8988T (cell line): ENCODE measurements around the gene ZNF217.
"Not testable (repeated sequence)": the region's sequence is repeated elsewhere in the genome, so short reads cannot be mapped to it uniquely, and the experiment has no call there.

Source experiments
- DNase-seq: peaks from one replicate; pipeline ENCODE4 v3.0.0; 2011

ZNF217 gene

DNA sequence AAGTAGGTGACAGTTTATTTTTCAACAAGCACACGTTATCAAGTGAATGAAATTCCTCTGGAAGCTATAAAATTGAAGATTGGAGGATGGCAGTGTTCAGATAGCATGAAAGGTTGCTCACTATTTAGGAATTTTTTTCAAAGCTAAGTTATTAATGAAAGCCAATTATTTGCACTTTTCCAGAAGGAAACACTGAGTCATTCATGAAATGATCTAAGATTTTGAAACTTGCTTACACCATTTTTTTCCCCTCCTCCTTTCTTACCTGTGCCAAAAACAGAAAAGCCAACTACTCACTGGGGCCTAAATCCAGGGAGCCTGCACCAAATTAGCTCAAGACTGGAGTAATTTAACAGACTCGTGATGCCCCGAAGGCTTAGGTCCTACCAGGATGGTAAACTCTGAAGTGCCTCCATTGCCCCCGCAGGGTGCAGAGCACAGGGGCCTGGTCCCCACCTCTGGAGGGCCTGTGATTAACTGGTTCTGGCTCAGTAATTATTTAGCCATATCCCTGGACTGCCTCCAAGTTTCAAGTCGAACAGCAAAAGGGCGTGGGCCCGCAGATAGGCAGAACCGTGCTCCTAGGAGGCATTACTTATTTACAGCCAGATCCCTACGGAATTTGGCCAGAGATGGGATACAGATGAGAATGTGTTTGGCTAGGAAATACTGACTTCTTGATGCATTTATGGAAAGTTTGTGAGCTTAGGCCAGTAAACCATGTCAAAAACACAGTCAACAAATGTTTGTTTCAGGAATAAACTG, 28.0 kb upstream of the ZNF217 start:
- no peak for DNase-seq

DNA sequence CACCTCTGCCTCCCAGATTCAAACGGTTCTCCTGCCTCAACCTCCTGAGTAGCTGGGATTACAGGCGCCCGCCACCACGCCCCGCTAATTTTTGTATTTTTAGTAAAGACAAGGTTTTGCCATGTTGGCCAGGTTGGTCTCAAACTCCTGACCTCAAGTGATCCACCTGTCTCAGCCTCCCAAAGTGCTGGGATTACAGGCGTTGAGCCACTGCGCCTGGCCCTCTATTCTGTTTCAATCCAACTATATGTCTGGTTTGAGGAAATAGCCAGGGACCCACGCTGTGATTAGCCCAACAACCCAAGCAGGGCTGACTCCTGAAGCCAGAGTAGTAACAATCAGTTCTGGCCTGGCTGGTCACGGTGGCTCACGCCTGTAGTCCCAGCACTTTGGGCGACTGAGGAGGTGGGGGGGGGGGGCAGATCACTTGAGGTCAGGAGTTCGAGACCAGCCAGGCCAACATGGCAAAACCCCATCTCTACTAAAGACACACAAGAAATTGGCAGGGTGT, 24.9 kb upstream of the ZNF217 start:
- DNase-seq, result not testable (repeated sequence)

DNA sequence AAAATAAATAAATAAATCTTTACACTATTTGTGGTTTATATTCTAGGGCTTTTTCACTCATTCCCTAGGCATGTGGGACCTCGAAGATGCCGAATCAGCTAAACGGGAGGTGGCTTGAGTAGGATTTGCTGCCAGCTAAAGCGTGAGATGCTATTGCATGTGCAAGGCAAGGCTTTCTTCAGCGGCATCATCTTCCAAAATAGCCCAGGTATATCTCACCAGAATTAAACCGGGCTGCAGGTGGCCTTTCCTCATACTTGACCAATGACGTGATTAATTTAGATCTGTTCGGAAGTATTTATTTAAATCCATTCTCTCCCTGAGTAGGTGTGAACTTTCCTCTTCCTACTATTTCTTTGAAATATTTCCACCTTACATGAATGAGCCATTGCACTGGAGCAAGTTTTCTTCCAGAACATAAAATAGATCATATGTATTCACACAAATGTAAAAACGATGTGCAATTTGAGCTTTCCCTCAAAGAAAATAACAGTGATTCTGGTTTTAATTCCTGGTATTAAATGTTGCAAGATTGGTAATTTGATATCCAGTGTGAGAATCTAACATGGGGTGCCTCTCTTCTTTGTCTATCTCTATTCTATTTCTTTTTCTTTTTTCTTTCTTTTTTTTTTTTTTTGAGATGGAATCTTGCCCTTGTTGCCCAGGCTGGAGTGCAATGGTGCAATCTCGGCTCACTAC, 24.3 kb upstream of the ZNF217 start:
- DNase-seq, result no peak

GRCh38 chr20:53616489-53616888, 22.9 kb upstream of the ZNF217 start:
- DNase-seq, result not testable (repeated sequence)

- no peak for DNase-seq
Measured at GRCh38 chr20:53613748-53614147, 20.1 kb upstream of the ZNF217 start.

DNA sequence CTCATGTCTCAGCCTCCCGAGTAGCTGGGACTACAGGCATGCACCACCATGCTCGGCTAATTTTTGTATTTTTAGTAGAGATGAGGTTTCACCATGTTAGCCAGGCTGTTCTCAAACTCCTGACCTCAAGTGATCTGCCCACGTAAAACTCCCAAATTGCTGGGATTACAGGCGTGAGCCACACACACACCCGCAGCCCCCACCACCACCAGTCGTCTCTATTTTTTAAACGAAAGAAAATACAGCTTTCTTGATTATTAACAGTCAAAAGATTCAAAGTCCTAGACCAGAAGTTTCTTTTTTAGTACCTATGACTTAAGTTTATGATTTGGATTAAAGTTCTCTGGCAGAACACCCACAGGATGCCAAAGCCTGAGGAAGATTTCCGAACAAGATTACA, 18.6 kb upstream of the ZNF217 start:
- not testable (repeated sequence) for DNase-seq

DNA sequence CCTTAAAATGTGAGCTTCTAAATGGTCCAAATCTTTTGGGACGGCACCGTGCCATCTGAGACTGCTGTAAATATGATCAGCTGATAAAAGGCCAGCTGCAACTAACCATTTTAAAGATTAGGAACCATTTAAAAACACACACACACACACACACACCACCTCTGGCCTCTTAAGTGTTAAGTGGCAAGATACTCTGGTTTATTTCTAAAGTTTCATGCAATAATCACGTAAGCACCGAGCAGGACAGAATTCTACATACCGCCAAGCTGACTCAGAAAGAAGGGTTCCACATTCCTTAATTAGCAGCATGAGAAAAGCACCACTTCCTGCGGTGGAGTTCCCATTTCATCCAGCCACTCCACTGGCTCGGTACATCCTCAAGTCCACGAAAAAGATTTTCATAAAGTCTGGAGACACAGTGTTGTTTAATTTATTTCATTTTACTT, 17.8 kb upstream of the ZNF217 start:
- DNase-seq, result peak; percentile 71

GRCh38 chr20:53609491-53610445, 16.1 kb upstream of the ZNF217 start:
- DNase-seq, result no peak

DNA sequence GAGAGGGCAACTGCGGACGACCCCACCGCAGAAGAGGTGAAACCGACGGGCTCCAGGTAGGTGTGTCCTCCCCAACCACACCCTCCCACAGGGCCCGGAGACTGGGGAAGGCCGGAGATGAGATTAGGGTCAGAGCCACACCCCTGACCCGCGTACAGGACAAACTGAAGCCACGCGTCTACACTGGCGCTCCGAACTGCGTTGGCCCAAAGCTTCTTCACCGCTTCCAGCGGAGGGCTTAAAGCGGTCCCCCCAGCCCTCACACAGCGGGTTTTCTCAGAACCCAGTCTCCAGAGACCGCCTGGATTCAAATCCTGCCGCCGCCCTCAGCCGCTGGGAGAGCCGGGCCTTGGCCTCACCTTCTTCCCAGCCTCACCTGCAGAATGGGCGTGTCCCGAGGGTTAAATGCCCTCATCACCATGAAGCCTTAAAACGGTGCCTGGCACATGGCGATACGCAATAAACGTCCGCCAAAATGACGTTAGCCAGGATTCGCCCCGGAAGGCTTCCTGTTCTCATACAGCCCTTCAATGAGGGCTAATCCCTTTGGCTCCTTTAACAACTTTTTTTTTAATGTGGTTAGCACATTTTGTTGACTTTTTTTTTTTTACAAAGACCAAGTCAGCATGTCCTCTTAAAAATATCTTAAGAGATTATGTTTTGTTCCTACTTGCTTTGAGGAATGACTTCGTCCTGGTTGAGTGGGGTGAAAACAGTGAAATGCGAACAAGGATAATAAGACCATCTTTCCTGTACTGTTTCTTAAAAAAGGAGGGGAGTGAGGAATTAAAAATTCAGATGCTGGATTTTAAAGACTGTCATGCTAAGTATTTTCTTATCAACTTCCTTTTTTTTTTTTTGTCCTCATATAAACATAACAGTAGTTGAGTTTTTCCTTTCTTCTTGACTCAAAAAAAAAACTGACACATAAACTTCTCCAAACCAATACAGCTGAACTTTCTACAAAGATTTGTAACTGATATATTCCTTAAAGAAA, 15.1 kb upstream of the ZNF217 start:
- DNase-seq, result no peak

DNA sequence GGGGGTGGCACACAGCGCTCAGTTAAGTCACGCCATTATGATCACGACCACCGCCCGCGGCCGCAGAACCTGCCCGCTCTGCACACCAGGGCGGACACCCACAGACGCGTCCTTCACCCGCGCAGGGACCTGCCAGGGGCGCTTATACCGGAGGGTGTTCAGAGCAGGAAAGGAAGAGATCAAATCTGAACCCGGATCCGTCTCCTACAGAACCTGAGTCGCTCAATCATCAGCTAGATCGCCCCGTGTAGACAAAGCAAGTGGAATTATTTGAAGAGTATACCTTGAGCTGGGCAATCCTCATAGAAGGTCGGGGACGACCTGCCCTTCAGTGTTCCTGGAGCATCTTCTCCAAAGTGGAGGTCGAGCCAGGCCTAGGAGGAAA, 14.4 kb upstream of the ZNF217 start:
- no peak for DNase-seq

GRCh38 chr20:53606364-53606985, 12.8 kb upstream of the ZNF217 start:
- DNase-seq, result no peak

GRCh38 chr20:53605401-53605800, 11.8 kb upstream of the ZNF217 start:
- DNase-seq, result not testable (repeated sequence)

- DNase-seq, result not testable (repeated sequence)
Measured at GRCh38 chr20:53604846-53605245, 11.2 kb upstream of the ZNF217 start.

- no peak for DNase-seq
Measured at GRCh38 chr20:53602661-53603060, 9.0 kb upstream of the ZNF217 start.

DNA sequence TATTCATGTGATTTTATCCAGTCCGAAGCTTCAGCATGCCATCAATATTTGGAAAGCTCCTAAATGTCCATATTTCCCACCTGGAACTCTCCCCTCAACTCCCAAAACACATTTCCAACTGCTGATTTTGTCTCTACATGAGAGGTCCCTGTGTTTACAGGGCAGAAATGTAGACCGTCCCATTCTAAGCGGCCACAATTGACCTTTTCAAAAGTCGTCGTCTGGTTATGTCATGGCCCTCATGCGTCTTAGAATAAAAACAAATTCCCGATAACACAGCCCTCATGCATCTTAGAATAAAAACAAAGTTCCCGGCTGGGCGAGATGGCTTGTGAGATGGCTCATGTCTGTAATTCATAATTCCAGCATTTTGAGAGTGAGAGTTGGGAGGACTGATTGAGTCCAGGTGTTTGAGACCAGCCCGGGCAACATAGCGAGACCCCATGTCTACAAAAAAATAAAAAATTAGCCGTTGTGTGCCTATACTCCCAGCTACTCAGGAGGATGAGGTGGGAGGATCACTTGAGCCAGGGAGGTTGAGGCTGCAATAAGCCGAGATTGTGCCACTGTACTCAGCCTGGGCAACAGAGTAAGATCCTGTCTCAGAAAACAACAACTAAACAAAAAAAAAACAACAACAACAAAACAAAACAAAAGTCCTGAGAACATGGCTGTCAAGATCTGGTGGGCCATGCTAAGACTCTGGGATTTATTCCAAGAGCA, 6.4 kb upstream of the ZNF217 start:
- no peak for DNase-seq

- DNase-seq, result no peak
Measured at GRCh38 chr20:53599378-53599777, 5.7 kb upstream of the ZNF217 start.

GRCh38 chr20:53599044-53599362, 5.4 kb upstream of the ZNF217 start:
- no peak for DNase-seq

DNA sequence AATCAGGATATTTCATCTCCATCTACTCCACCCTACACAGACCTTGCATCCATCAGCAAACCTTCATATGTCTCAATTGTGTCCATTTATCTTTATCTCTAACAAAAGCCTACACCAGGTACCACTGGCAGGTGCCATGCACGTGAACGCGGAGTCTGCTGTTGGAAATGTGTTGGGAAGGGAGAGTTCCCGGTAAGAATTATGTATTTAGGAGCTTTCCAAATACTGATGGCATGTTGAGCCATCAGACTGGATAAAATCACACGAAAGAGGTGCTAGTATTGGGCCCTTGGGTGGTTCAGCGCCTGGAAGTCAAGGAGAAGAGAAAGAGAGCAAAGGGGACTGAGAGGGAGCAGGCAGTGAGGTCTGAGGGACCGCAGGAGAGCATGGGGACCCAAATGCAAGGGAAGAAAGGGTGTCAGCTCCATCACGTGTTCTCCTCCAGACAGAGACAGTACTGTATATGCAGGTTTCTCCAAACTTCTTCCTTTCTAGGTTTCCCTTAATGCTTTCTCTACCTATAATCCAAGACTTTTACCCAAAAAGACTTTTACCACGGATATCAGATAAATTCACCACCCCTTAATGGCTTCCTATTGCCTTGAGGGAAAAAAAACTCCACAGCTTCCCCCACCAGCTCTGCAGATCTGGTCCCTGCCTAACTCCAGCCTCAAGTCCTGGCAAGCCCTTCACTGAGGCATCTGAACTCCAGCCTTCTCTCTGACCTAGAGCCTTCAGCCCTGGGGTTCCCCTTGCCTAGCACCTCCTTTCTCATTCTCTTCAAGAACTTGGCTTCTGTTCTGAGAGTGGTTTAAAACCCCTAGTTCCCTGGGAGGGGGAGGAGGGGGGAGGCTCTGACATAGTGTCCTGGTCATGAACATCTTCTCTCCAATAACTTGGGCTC, 4.8 kb upstream of the ZNF217 start:
- no peak for DNase-seq

DNA sequence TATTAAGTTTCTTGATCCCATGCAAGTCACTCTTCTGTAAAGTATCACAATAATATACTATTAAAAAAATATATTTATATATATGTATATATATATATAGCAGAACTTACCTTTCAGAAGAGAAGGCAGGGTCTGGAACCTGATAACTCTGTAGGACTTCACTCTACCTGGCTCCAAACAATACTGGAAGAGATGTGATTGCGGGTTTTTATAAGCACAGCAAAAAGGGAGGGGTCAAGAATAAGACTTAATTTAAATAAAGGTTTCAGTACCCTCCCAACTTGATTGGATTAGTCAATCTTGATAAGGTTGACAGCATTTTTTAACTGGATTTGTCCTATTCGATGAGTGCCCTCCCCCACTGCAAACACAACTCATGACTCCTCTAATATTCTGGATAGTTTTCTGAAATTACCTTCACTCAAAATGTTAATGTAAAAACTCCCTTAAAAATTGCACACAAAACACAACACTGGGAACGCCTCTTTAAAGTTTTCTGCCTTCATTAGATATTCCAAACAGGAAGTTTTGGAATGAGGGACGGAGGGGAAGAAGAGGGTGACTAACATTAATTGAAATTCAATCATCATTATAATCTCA, 4.0 kb upstream of the ZNF217 start:
- no peak for DNase-seq
